ENCODE results near the gene MLLT3. TPM values are rescaled to one million over a fixed set of nuclear protein-coding genes. Genes with fewer than 3 reads are reported as not detected.

Gene MLLT3
- total RNA-seq, 1 donor from 2014 or later: 35.1 TPM

DNA sequence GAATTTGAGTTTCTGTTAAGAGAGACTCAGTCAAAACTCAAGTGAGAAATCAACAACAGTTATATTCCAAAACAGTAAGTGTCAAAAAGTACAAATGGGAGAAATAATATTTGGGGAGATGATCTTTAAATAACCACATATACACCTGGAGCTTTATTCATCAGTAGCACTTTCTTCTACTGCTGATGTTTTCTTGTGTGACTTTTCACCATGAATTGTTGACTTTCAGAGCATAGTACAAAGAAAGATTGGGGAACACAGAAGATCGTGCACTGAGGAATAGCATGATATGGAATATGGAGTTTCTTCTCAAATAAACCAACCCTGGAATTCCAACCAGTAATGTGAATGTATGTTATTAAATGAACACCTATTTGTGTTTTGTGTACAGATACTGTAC is 130.7 kb downstream of the MLLT3 start:
- Histone ChIP-seq H3K4me2 (ENCODE audit: low read length) (no peak overlapping the region), H3K79me2 (ENCODE audit: insufficient read depth, low read length) (no peaks in the 10 kb centered on the region), H3K4me1 (ENCODE audit: insufficient read depth, low read length) (no peaks in the 10 kb centered on the region), H3K27ac (ENCODE audit: low read depth, low read length) (no peak overlapping the region), H3K36me3 (ENCODE audit: insufficient read depth, low read length) (no peaks in the 10 kb centered on the region), H3K9ac (ENCODE audit: low read length) (no peak overlapping the region), H3K27me3 (ENCODE audit: insufficient read depth, low read length) (no peaks in the 10 kb centered on the region), H4K20me1 (ENCODE audit: insufficient read depth, low read length) (peaks cover 4% of the 10 kb centered on the region), H3K9me3 (ENCODE audit: insufficient read depth, low read depth, low read length) (no peaks in the 10 kb centered on the region), H2AFZ (ENCODE audit: low read depth, low read length) (no peak overlapping the region), H3K4me3 (ENCODE audit: insufficient read depth, low read depth, low read length) (no peak overlapping the region)
- TF ChIP-seq, protein P1, sequence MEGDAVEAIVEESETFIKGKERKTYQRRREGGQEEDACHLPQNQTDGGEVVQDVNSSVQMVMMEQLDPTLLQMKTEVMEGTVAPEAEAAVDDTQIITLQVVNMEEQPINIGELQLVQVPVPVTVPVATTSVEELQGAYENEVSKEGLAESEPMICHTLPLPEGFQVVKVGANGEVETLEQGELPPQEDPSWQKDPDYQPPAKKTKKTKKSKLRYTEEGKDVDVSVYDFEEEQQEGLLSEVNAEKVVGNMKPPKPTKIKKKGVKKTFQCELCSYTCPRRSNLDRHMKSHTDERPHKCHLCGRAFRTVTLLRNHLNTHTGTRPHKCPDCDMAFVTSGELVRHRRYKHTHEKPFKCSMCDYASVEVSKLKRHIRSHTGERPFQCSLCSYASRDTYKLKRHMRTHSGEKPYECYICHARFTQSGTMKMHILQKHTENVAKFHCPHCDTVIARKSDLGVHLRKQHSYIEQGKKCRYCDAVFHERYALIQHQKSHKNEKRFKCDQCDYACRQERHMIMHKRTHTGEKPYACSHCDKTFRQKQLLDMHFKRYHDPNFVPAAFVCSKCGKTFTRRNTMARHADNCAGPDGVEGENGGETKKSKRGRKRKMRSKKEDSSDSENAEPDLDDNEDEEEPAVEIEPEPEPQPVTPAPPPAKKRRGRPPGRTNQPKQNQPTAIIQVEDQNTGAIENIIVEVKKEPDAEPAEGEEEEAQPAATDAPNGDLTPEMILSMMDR (IDR thresholded peaks at IDR 0.05; ENCODE audit: insufficient read depth, low read depth, low read length): no peak
- no peak for TF ChIP-seq EZH2 (IDR thresholded peaks at IDR 0.05; ENCODE audit: insufficient read depth, low read length)
- FAIRE-seq (no peak), DNase-seq (ENCODE audit: low read depth) (no peak)
- Mint-ChIP-seq H3K36me3 (ENCODE audit: low read depth, unreplicated experiment) (no peaks in the 10 kb centered on the region), H3K27me3 (ENCODE audit: low read depth, unreplicated experiment) (no peaks in the 10 kb centered on the region), H3K4me1 (ENCODE audit: low read depth, unreplicated experiment) (peaks cover 10% of the 10 kb centered on the region), H3K4me3 (ENCODE audit: unreplicated experiment) (no peak overlapping the region), H3K27ac (ENCODE audit: unreplicated experiment) (no peak overlapping the region), H3K9me3 (ENCODE audit: unreplicated experiment) (no peaks in the 10 kb centered on the region)

DNA sequence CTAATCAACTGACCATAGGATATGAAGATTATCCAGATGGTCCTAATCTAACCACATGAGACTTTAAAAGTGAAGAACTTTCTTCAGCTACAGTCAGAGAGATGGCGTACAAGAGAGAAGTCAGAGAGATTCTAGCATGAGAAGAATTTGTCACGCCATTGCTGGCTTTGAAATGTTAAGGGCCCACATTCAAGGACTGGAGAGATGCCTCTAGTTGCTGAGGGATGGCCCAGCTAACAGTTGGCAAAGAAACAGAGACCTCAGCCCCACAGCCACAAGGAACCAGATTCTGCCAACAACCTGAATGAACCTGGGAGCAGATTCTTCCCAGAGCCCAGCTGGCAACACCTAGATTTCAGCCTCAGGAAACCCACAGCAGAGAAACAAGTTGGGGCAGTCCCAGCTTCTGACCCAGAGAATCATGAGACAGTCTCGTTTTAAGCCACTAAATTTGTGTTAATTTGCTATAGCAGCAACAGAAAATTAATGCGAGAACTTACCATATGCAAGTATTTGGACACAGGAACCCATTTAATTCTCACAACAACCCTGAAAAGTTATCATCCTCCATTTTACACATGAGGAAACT is 132.0 kb downstream of the MLLT3 start:
- Histone ChIP-seq H3K4me2 (ENCODE audit: low read length) (no peak overlapping the region), H3K36me3 (ENCODE audit: insufficient read depth, low read length) (no peaks in the 10 kb centered on the region), H3K4me3 (ENCODE audit: insufficient read depth, low read depth, low read length) (no peak overlapping the region), H3K9me3 (ENCODE audit: insufficient read depth, low read depth, low read length) (no peaks in the 10 kb centered on the region), H4K20me1 (ENCODE audit: insufficient read depth, low read length) (peaks cover 4% of the 10 kb centered on the region), H3K27ac (ENCODE audit: low read depth, low read length) (no peak overlapping the region), H3K27me3 (ENCODE audit: insufficient read depth, low read length) (no peaks in the 10 kb centered on the region), H3K79me2 (ENCODE audit: insufficient read depth, low read length) (no peaks in the 10 kb centered on the region), H2AFZ (ENCODE audit: low read depth, low read length) (no peak overlapping the region), H3K9ac (ENCODE audit: low read length) (no peak overlapping the region), H3K4me1 (ENCODE audit: insufficient read depth, low read length) (no peaks in the 10 kb centered on the region)
- Mint-ChIP-seq H3K27me3 (ENCODE audit: low read depth, unreplicated experiment) (no peaks in the 10 kb centered on the region), H3K9me3 (ENCODE audit: unreplicated experiment) (no peaks in the 10 kb centered on the region), H3K4me3 (ENCODE audit: unreplicated experiment) (no peak overlapping the region), H3K4me1 (ENCODE audit: low read depth, unreplicated experiment) (peaks cover 10% of the 10 kb centered on the region), H3K27ac (ENCODE audit: unreplicated experiment) (no peak overlapping the region), H3K36me3 (ENCODE audit: low read depth, unreplicated experiment) (no peaks in the 10 kb centered on the region)
- TF ChIP-seq, protein P1 (IDR thresholded peaks at IDR 0.05; ENCODE audit: insufficient read depth, low read depth, low read length): no peak
- no peak for TF ChIP-seq EZH2 (IDR thresholded peaks at IDR 0.05; ENCODE audit: insufficient read depth, low read length)
- FAIRE-seq: no peak
- DNase-seq (ENCODE audit: low read depth): no peak

DNA sequence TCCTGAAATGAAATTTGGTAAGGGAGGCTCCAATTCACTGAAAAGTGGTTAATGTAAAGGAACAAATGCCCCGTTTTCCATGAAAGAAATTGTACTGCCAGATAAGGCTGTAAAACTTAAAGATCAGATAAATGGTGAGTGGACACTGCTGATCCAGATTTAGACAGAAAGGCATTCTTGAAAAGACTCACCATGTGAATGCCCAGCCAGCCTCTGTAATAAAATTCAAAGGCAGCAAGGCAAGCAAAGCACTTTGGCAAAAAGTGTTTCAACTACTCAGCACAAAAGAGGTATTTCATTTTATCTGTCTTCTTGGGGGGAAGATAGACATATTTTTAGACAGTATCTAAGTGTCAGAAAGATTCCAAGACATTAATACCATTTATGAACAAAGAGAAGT is 133.6 kb downstream of the MLLT3 start:
- no peak overlapping the region for H3K4me3 Mint-ChIP-seq (ENCODE audit: unreplicated experiment)
- TF ChIP-seq EZH2 (IDR thresholded peaks at IDR 0.05; ENCODE audit: insufficient read depth, low read length): no peak
- TF ChIP-seq, protein P1 (IDR thresholded peaks at IDR 0.05; ENCODE audit: insufficient read depth, low read depth, low read length): no peak
- peaks cover 4% of the 10 kb centered on the region for H4K20me1 ChIP-seq (ENCODE audit: insufficient read depth, low read length)
- DNase-seq (ENCODE audit: low read depth) (no peak), FAIRE-seq (no peak)
- no peak overlapping the region for H3K4me2 ChIP-seq (ENCODE audit: low read length)
- H3K79me2 ChIP-seq (ENCODE audit: insufficient read depth, low read length): no peaks in the 10 kb centered on the region
- H3K27me3 Mint-ChIP-seq (ENCODE audit: low read depth, unreplicated experiment): no peaks in the 10 kb centered on the region
- no peaks in the 10 kb centered on the region for H3K27me3 ChIP-seq (ENCODE audit: insufficient read depth, low read length)
- no peaks in the 10 kb centered on the region for H3K9me3 ChIP-seq (ENCODE audit: insufficient read depth, low read depth, low read length)
- no peaks in the 10 kb centered on the region for H3K4me1 ChIP-seq (ENCODE audit: insufficient read depth, low read length)
- H3K36me3 ChIP-seq (ENCODE audit: insufficient read depth, low read length): no peaks in the 10 kb centered on the region
- no peaks in the 10 kb centered on the region for H3K36me3 Mint-ChIP-seq (ENCODE audit: low read depth, unreplicated experiment)
- no peak overlapping the region for H3K27ac Mint-ChIP-seq (ENCODE audit: unreplicated experiment)
- H3K9ac ChIP-seq (ENCODE audit: low read length): no peak overlapping the region
- no peaks in the 10 kb centered on the region for H3K9me3 Mint-ChIP-seq (ENCODE audit: unreplicated experiment)
- H3K27ac ChIP-seq (ENCODE audit: low read depth, low read length): no peak overlapping the region
- H3K4me3 ChIP-seq (ENCODE audit: insufficient read depth, low read depth, low read length): no peak overlapping the region
- peaks cover 8% of the 10 kb centered on the region for H3K4me1 Mint-ChIP-seq (ENCODE audit: low read depth, unreplicated experiment)
- H2AFZ ChIP-seq (ENCODE audit: low read depth, low read length): no peak overlapping the region
